ENCODE results near the gene UBE2V1. TPM values are rescaled to one million over a fixed set of nuclear protein-coding genes. Genes with fewer than 3 reads are reported as not detected.
A peak's percentile ranks its signal among the peaks of the same experiment; 100 is the strongest.
"Not testable (repeated sequence)": the region's sequence is repeated elsewhere in the genome, so short reads cannot be mapped to it uniquely, and the experiment has no call there.

The UBE2V1 gene
- 100 to 1,000 TPM in 2 of 4 donors, 10 to 100 TPM in 2; 80.5 to 162 (median 99.0) TPM for total RNA-seq

- H3K4me1 ChIP-seq = peaks cover 77% of the 10 kb centered on the region
- TF ChIP-seq EP300 (IDR thresholded peaks at IDR 0.05) (no peak), POLR2AphosphoS5 (IDR thresholded peaks at IDR 0.05) (peak in 1 of 3 donors; percentile 28), CTCF (IDR thresholded peaks at IDR 0.05) (peak in 1 of 2 donors; percentile 28), POLR2A (IDR thresholded peaks at IDR 0.05) (peak in 1 of 2 donors; percentile 75)
- peak within 1 kb of the TSS; percentile 96 for H3K27ac ChIP-seq
- H3K9me3 ChIP-seq = no peaks in the 10 kb centered on the region
- H3K36me3 ChIP-seq = no peaks in the 10 kb centered on the region
- H3K4me3 ChIP-seq = peak within 1 kb of the TSS; percentile 99
- DNase-seq (ENCODE audit: low spot score in 2 of 2) = peak; percentile 94 to 95
- under 1% methylated on average over 33 of the region's 70 CpGs for WGBS
- no peaks in the 10 kb centered on the region for H3K27me3 ChIP-seq
These were observed at the start of gene UBE2V1 for GRCh38 chr20:50112512-50113419. TSS of gene UBE2V1 (minus strand) at chr20:50113150. CDS start at chr20:50113128, 22 bp downstream.

GRCh38 chr20:50161494-50161893 lies 48.5 kb upstream of the UBE2V1 start:
- not testable (repeated sequence) for DNase-seq (ENCODE audit: low spot score in 2 of 2); H3K9me3 ChIP-seq; H3K4me3 ChIP-seq; H3K36me3 ChIP-seq; H3K27me3 ChIP-seq; H3K27ac ChIP-seq
- peaks cover 25% of the 10 kb centered on the region for H3K4me1 ChIP-seq
- 82% methylated on average over 7 of the region's 7 CpGs for WGBS

- TF ChIP-seq EP300 (IDR thresholded peaks at IDR 0.05) = no peak
- TF ChIP-seq POLR2A (IDR thresholded peaks at IDR 0.05) = peak; percentile 81 to 87
- no peak for TF ChIP-seq CTCF (IDR thresholded peaks at IDR 0.05)
- TF ChIP-seq POLR2AphosphoS5 (IDR thresholded peaks at IDR 0.05) = peak in 2 of 3 donors; percentile 30 to 67
- H3K27me3 ChIP-seq = no peaks in the 10 kb centered on the region
- H3K36me3 ChIP-seq = no peaks in the 10 kb centered on the region
- H3K27ac ChIP-seq = peak within 1 kb of the TSS; percentile 96
- H3K4me3 ChIP-seq = peak within 1 kb of the TSS; percentile 82
- DNase-seq (ENCODE audit: low spot score in 2 of 2) = peak; percentile 90 to 95
- H3K4me1 ChIP-seq = peaks cover 50% of the 10 kb centered on the region
- WGBS = 33% methylated on average over 6 of the region's 99 CpGs
- H3K9me3 ChIP-seq = no peaks in the 10 kb centered on the region
These were observed 40.8 kb upstream of the UBE2V1 start, which contains the start of gene PEDS1 for GRCh38 chr20:50153500-50154377. TSS of gene PEDS1 (minus strand) at chr20:50153723. CDS start at chr20:50153637, 86 bp downstream.

GRCh38 chr20:50153153-50153499 lies 40.2 kb upstream of the UBE2V1 start:
- H3K4me1 ChIP-seq = peaks cover 55% of the 10 kb centered on the region
- no peak for TF ChIP-seq CTCF (IDR thresholded peaks at IDR 0.05)
- no peak for TF ChIP-seq POLR2AphosphoS5 (IDR thresholded peaks at IDR 0.05)
- no peak for TF ChIP-seq EP300 (IDR thresholded peaks at IDR 0.05)
- TF ChIP-seq POLR2A (IDR thresholded peaks at IDR 0.05) = no peak

GRCh38 chr20:50152394-50153152 lies 39.6 kb upstream of the UBE2V1 start:
- H3K4me1 ChIP-seq = peaks cover 60% of the 10 kb centered on the region
- no peak for DNase-seq (ENCODE audit: low spot score in 2 of 2)
- H3K4me3 ChIP-seq = peak overlapping the region; percentile 82
- no peaks in the 10 kb centered on the region for H3K9me3 ChIP-seq
- H3K27ac ChIP-seq = peak overlapping the region; percentile 96
- peaks cover 7% of the 10 kb centered on the region for H3K36me3 ChIP-seq
- H3K27me3 ChIP-seq = no peaks in the 10 kb centered on the region
- TF ChIP-seq POLR2A (IDR thresholded peaks at IDR 0.05) (no peak), EP300 (IDR thresholded peaks at IDR 0.05) (no peak), POLR2AphosphoS5 (IDR thresholded peaks at IDR 0.05) (no peak), CTCF (IDR thresholded peaks at IDR 0.05) (no peak)
- WGBS = 7% methylated on average over 4 of the region's 4 CpGs

More at GRCh38 chr20:50153153-50153499, 40.2 kb upstream of the UBE2V1 start:
- peak overlapping the region; percentile 82 for H3K4me3 ChIP-seq
- no peaks in the 10 kb centered on the region for H3K9me3 ChIP-seq
- H3K27ac ChIP-seq = peak overlapping the region; percentile 96
- no peaks in the 10 kb centered on the region for H3K27me3 ChIP-seq
- no peak for DNase-seq (ENCODE audit: low spot score in 2 of 2)
- 0% methylated on average over 14 of the region's 18 CpGs for WGBS
- H3K36me3 ChIP-seq = peaks cover 4% of the 10 kb centered on the region

All from suprapubic skin (tissue), 4 donors.